22Rv1 (cell line): ENCODE results near the gene NCOA1.

Experiments
- CTCF ChIP-seq: fragments of 450-650 bp; IDR thresholded peaks from 2 replicates; pipeline ENCODE4 v1.5.1; 2017; ENCODE audit warnings: mild to moderate bottlenecking
- ZFX ChIP-seq: fragments of 450-650 bp; IDR thresholded peaks from 2 replicates; pipeline ENCODE4 v1.6.1; 2017; ENCODE audit warnings: antibody characterized with exemption, borderline replicate concordance

- TF ChIP-seq CTCF (no peak), ZFX (no peak)
Measured at GRCh38 chr2:24704692-24705091, 213.6 kb downstream of the NCOA1 start.
